Stimulated activated CD8-positive, alpha-beta memory T cell treated with anti-CD3 and anti-CD28 coated beads, Interleukin-2, amount 100 ng/mL, for 1 hour (primary cell): ENCODE data around the gene RFTN1.
A peak's percentile ranks its signal among the peaks of the same experiment; 100 is the strongest.

ENCODE experiments used
- DNase-seq, 2 donors: peaks; one replicate each; pipeline ENCODE4 v3.0.0-alpha.2; 2020; ENCODE audit warnings: low read depth in 2 of 2

The RFTN1 gene

GRCh38 chr3:16513141-16514020 lies at the start of gene RFTN1:
Gene RFTN1 (minus strand): TSS chr3:16513699. CDS start chr3:16493869, 19,830 bp downstream.
- DNase-seq: peak in 1 of 2 donors; percentile 9

- DNase-seq: no peak
These were observed 46.3 kb upstream of the RFTN1 start for GRCh38 chr3:16559653-16560365.

- no peak for DNase-seq
These were observed 40.6 kb upstream of the RFTN1 start for GRCh38 chr3:16554126-16554525.

- DNase-seq: no peak
These were observed 39.3 kb upstream of the RFTN1 start for GRCh38 chr3:16552757-16553156.

- no peak for DNase-seq
These were observed 38.0 kb upstream of the RFTN1 start for GRCh38 chr3:16551342-16551976.

- DNase-seq: peak; percentile 30 to 35
These were observed 37.3 kb upstream of the RFTN1 start for GRCh38 chr3:16550676-16551341.

GRCh38 chr3:16550305-16550675 lies 36.8 kb upstream of the RFTN1 start:
- DNase-seq: no peak

- no peak for DNase-seq
These were observed 35.2 kb upstream of the RFTN1 start for GRCh38 chr3:16548721-16549120.

- DNase-seq: no peak
These were observed 34.3 kb upstream of the RFTN1 start for GRCh38 chr3:16547561-16548357.

GRCh38 chr3:16546186-16547010 lies 32.9 kb upstream of the RFTN1 start:
- no peak for DNase-seq

- DNase-seq: no peak
These were observed 32.1 kb upstream of the RFTN1 start for GRCh38 chr3:16545413-16546185.

- no peak for DNase-seq
These were observed 29.9 kb upstream of the RFTN1 start for GRCh38 chr3:16543242-16543864.

- no peak for DNase-seq
These were observed 25.0 kb upstream of the RFTN1 start for GRCh38 chr3:16538507-16538906.

- no peak for DNase-seq
These were observed 23.5 kb upstream of the RFTN1 start for GRCh38 chr3:16536996-16537395.

GRCh38 chr3:16536344-16536663 lies 22.8 kb upstream of the RFTN1 start:
- no peak for DNase-seq

- DNase-seq: no peak
These were observed 21.3 kb upstream of the RFTN1 start for GRCh38 chr3:16534640-16535262.

GRCh38 chr3:16533928-16534574 lies 20.6 kb upstream of the RFTN1 start:
- no peak for DNase-seq

GRCh38 chr3:16529264-16529663 lies 15.8 kb upstream of the RFTN1 start:
- no peak for DNase-seq
